GM12878 (cell line): ENCODE data around the gene RBMS3. TPM values are rescaled to one million over a fixed set of nuclear protein-coding genes. Genes with fewer than 3 reads are reported as not detected.
A peak's percentile ranks its signal among the peaks of the same experiment; 100 is the strongest.

Experiments used
- ATAC-seq: fragments of 200-7000 bp; cut with Tn5 transposase; 3 replicates; pipeline ENCODE4 v1.9.1; 2020; ENCODE audit warnings: mild to moderate bottlenecking, moderate library complexity
- BruUV-seq: library from RNA; stranded (reverse); fragments of 400-500 nt; replicated peaks from 2 replicates; lab custom pipeline; 2021; lab: Mats Ljungman, UMichigan
- CTCF ChIA-PET: fragments of 300-600 bp; sonication (Branson Sonifier 250); formaldehyde crosslinking; extraction: SDS; loops from one replicate; lab custom pipeline; 2021; ENCODE audit warnings: inconsistent platforms; lab: Yijun Ruan, JAX
- POLR2A ChIA-PET: fragments of 350-600 bp; formaldehyde crosslinking; extraction: SDS; loops from one replicate; lab custom pipeline; 2021; ENCODE audit warnings: inconsistent platforms; lab: Charles Lee
- RAD21 ChIA-PET: fragments of 300-600 bp; sonication (Branson Sonifier 250); formaldehyde crosslinking; loops from one replicate; lab custom pipeline; 2023; ENCODE audit warnings: antibody characterized with exemption; ENCODE audit not compliant: unreplicated experiment; lab: Charles Lee
- SMC1A ChIA-PET: fragments of 300-600 bp; sonication (Branson Sonifier 250); formaldehyde crosslinking; loops from one replicate; lab custom pipeline; 2023; ENCODE audit not compliant: unreplicated experiment, uncharacterized antibody; lab: Charles Lee
- DNase-seq: peaks from one replicate; pipeline ENCODE4 v3.0.0-alpha.2; 2011; ENCODE audit warnings: low read depth, low spot score
- FAIRE-seq: peaks from 3 replicates; lab custom pipeline; 2011; peaks lifted over from hg19 to GRCh38; lab: Jason Lieb, UNC
- H2AFZ ChIP-seq: 2 replicates; pipeline ENCODE4 v1.6.0; 2011; ENCODE audit warnings: low read depth, low read length, control low read depth; ENCODE audit not compliant: control insufficient read depth
- H3K27ac ChIP-seq: 2 replicates; pipeline ENCODE4 v1.5.1; 2011; ENCODE audit warnings: control low read depth; ENCODE audit not compliant: control insufficient read depth, insufficient read depth
- H3K27me3 ChIP-seq, 2 experiments: replicated peaks in 1 of 2; 2 replicates each; pipeline versions ENCODE4 v1.6.0 to v1.6.1; 2011; ENCODE audit warnings: low read length in 1 of 2; ENCODE audit not compliant: control insufficient read depth in 2 of 2, insufficient read depth in 2 of 2
- H3K36me3 ChIP-seq, 2 experiments: 2 replicates each; pipeline ENCODE4 v1.5.1; 2011; ENCODE audit warnings: low read length in 1 of 2; ENCODE audit not compliant: control insufficient read depth in 2 of 2, insufficient read depth in 2 of 2
- H3K4me1 ChIP-seq: 2 replicates; pipeline ENCODE4 v1.6.1; 2011; ENCODE audit warnings: mild to moderate bottlenecking, low read length, moderate library complexity, mixed read lengths; ENCODE audit not compliant: control insufficient read depth, insufficient read depth
- H3K4me2 ChIP-seq: 2 replicates; pipeline ENCODE4 v1.6.0; 2011; ENCODE audit warnings: control low read depth; ENCODE audit not compliant: control insufficient read depth, insufficient read depth
- H3K4me3 ChIP-seq: fragments of 200-600 bp; sonication (generic); 2 replicates; pipeline ENCODE4 v1.5.1; 2016
- H3K79me2 ChIP-seq: 2 replicates; pipeline ENCODE4 v1.6.0; 2011; ENCODE audit warnings: low read length; ENCODE audit not compliant: control insufficient read depth, insufficient read depth
- H3K9ac ChIP-seq: 2 replicates; pipeline ENCODE4 v1.8.0; 2011; ENCODE audit warnings: low read length, control low read depth, mixed read lengths; ENCODE audit not compliant: control insufficient read depth, insufficient read depth
- H3K9me3 ChIP-seq: replicated peaks from 3 replicates; pipeline ENCODE4 v1.5.1; 2011; ENCODE audit warnings: mild to moderate bottlenecking, low read length; ENCODE audit not compliant: control insufficient read depth, insufficient read depth
- H4K20me1 ChIP-seq: 2 replicates; pipeline ENCODE4 v1.6.0; 2011; ENCODE audit not compliant: control insufficient read depth, insufficient read depth
- BACH1 ChIP-seq: fragments of 450-650 bp; IDR thresholded peaks from 2 replicates; pipeline ENCODE4 v1.6.1; 2017; ENCODE audit warnings: mild to moderate bottlenecking, borderline replicate concordance
- CREB1 ChIP-seq: IDR thresholded peaks from 2 replicates; pipeline ENCODE4 v1.6.1; 2012; ENCODE audit warnings: low read depth, mild to moderate bottlenecking, inconsistent platforms
- EZH2 ChIP-seq: IDR thresholded peaks from 2 replicates; pipeline ENCODE4 v1.6.1; 2012; ENCODE audit warnings: low read depth, mild to moderate bottlenecking, control low read depth, inconsistent platforms, low read length, borderline replicate concordance; ENCODE audit not compliant: control insufficient read depth
- GATAD2B ChIP-seq: fragments of 450-650 bp; conservative IDR thresholded peaks from 2 replicates; pipeline ENCODE4 v1.6.1; 2017; ENCODE audit warnings: low read depth, mild to moderate bottlenecking, moderate library complexity
- HDAC6 ChIP-seq: fragments of 200-600 bp; sonication (generic); IDR thresholded peaks from one replicate; pipeline ENCODE4 v1.8.0; 2017; ENCODE audit warnings: antibody characterized with exemption; ENCODE audit not compliant: unreplicated experiment
- JUNB ChIP-seq: IDR thresholded peaks from 2 replicates; pipeline ENCODE4 v1.6.1; 2016; ENCODE audit warnings: antibody characterized with exemption, mild to moderate bottlenecking
- JUND ChIP-seq: IDR thresholded peaks from 2 replicates; pipeline ENCODE4 v1.6.1; 2012; ENCODE audit warnings: low read depth, mild to moderate bottlenecking, low read length, improper control_type of control experiment, moderate library complexity
- KDM1A ChIP-seq: fragments of 200-600 bp; sonication (generic); IDR thresholded peaks from 2 replicates; pipeline ENCODE4 v1.6.1; 2016; ENCODE audit warnings: borderline replicate concordance
- NFXL1 ChIP-seq: fragments of 450-650 bp; IDR thresholded peaks from 2 replicates; pipeline ENCODE4 v1.6.1; 2017; ENCODE audit warnings: antibody characterized with exemption, mild to moderate bottlenecking, borderline replicate concordance
- NFYB ChIP-seq: IDR thresholded peaks from 2 replicates; pipeline ENCODE4 v1.6.1; 2011; ENCODE audit warnings: low read depth, mild to moderate bottlenecking, low read length, improper control_type of control experiment, moderate library complexity; ENCODE audit not compliant: insufficient read depth
- POLR2AphosphoS2 ChIP-seq: IDR thresholded peaks from 2 replicates; pipeline ENCODE4 v1.6.1; 2011; ENCODE audit warnings: low read depth, mild to moderate bottlenecking, low read length, improper control_type of control experiment, moderate library complexity
- STAT1 ChIP-seq: fragments of 450-650 bp; conservative IDR thresholded peaks from 2 replicates; pipeline ENCODE4 v1.6.1; 2014; ENCODE audit warnings: antibody characterized with exemption, mild to moderate bottlenecking
- TAF1 ChIP-seq: IDR thresholded peaks from 2 replicates; pipeline ENCODE4 v1.6.1; 2011; ENCODE audit warnings: mild to moderate bottlenecking, low read depth, low read length, borderline replicate concordance
- WRNIP1 ChIP-seq: IDR thresholded peaks from 2 replicates; pipeline ENCODE4 v1.6.1; 2011; ENCODE audit warnings: low read depth, low read length, improper control_type of control experiment, borderline replicate concordance
- YBX1 ChIP-seq: fragments of 450-650 bp; IDR thresholded peaks from 2 replicates; pipeline ENCODE4 v1.6.1; 2016; ENCODE audit warnings: antibody characterized with exemption
- ZNF274 ChIP-seq: IDR thresholded peaks from one replicate; pipeline ENCODE4 v1.8.0; 2011; ENCODE audit not compliant: insufficient read length, insufficient read depth
- WGBS: methylation state at CpG from one replicate; pipeline ENCODE4 v1.1.6; 2016; ENCODE audit warnings: low lambda C conversion rate; ENCODE audit not compliant: insufficient replicate concordance, insufficient coverage; ENCODE audit errors: missing lambda C conversion rate; 5-methylcytosine and 5-hydroxymethylcytosine counted together
- in situ Hi-C: fragments of 300-500 bp; cut with MboI; formaldehyde crosslinking; loops from 9 replicates; pipeline ENCODE4 v1.14.3; 2018; ENCODE audit warnings: mixed read lengths
- intact Hi-C: fragments of 100-400 bp; cut with micrococcal nuclease; formaldehyde crosslinking; loops from one replicate; pipeline ENCODE4 v1.14.2; 2022; ENCODE audit not compliant: unreplicated experiment
- polyA plus RNA-seq, 11 experiments: library from polyadenylated mRNA; depleted of rRNA in 4 of 11; unstranded in 6 of 11; stranded (reverse) in 5 of 11; fragments of >200 nt; fragmentation: Nextera tagmentation in 4 of 11; fragmentation: Illumina TruSeq in 1 of 11; extraction: Ambion mirVana in 4 of 11; extraction: Trizol in 1 of 11; gene quantifications; 1 replicate in 1 of 11; 2 replicates in 10 of 11; pipeline versions ENCODE4 v1.2.1 to v1.2.3, GENCODE V29; 2011 to 2016; ENCODE audit warnings: inconsistent platforms in 2 of 11, missing spikeins in 2 of 11, low read depth in 1 of 11
- total RNA-seq, 4 experiments: library from RNA; depleted of rRNA in 3 of 4; stranded (reverse); fragments of >200 nt in 3 of 4; fragmentation: Illumina TruSeq in 1 of 4; extraction: Trizol in 1 of 4; gene quantifications; 2 replicates each; pipeline versions ENCODE4 v1.2.1 to v1.2.3, GENCODE V29; 2013 to 2021
- TF ChIP-seq, protein P1 (sequence below): IDR thresholded peaks from 2 replicates; pipeline ENCODE4 v1.6.1; 2012; ENCODE audit warnings: low read length, inconsistent platforms
- TF ChIP-seq, protein P2 (sequence below): fragments of 450-650 bp; IDR thresholded peaks from 2 replicates; pipeline ENCODE4 v1.6.1; 2017; ENCODE audit warnings: low read depth, mild to moderate bottlenecking, moderate library complexity

Gene RBMS3
- total and polyA plus RNA-seq, 10 of the 15 experiments (the other 5 are each of a cell fraction or from before 2014, with no cell fraction given) = 0.79 to 4.7 (median 3.1) TPM

DNA sequence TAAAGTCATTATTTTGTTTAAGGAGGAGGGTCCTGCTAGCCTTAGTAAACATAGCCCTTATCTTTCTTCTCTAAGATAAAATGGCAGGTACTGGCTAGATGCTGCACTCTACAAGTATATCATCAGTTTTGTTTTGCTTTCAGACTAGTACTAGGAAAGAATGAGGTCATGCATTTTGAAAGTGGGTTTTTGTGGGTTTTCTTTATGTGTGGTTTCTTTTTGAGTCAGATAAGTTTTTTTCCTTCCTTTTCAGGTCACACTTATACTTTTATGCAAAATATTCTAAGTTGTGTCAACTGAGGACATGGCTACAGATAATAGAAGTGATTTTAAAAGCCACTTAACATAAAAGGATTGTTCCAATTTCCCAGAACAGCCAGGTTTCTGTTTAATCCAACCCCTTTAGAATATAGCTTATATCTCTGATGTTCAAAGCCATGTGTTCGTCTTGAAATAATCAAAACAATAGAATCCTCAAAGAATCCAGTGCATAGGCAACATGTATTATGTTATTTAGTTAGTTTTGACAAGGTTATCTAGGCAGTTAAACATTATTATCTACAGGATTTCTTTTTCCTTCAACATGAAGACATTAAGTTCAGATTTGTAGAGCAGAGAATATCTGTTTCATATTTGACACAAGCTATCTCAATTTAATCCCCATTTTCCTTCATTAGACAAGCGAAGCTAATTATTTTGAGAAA, 406.2 kb downstream of the RBMS3 start (continued):
- TF ChIP-seq YBX1 = no peak
- no peak for TF ChIP-seq POLR2AphosphoS2
- TF ChIP-seq, protein P1, sequence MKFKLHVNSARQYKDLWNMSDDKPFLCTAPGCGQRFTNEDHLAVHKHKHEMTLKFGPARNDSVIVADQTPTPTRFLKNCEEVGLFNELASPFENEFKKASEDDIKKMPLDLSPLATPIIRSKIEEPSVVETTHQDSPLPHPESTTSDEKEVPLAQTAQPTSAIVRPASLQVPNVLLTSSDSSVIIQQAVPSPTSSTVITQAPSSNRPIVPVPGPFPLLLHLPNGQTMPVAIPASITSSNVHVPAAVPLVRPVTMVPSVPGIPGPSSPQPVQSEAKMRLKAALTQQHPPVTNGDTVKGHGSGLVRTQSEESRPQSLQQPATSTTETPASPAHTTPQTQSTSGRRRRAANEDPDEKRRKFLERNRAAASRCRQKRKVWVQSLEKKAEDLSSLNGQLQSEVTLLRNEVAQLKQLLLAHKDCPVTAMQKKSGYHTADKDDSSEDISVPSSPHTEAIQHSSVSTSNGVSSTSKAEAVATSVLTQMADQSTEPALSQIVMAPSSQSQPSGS = peak; percentile 98
- no peak for TF ChIP-seq EZH2
- TF ChIP-seq JUND = peak; percentile 83
- no peak for TF ChIP-seq GATAD2B
- no peak for TF ChIP-seq NFXL1
- TF ChIP-seq BACH1 = peak; percentile 60; the same call in 1 of the 2 replicates
- TF ChIP-seq STAT1 = no peak

- no peaks in the 10 kb centered on the region for H3K79me2 ChIP-seq
- in situ Hi-C loops (no loop called here), intact Hi-C loops (no loop called here)
- POLR2A ChIA-PET = no interaction called here
- no peaks in the 10 kb centered on the region for H4K20me1 ChIP-seq
- FAIRE-seq (no peak), DNase-seq (no peak), ATAC-seq (no peak)
- BruUV-seq = no TSS peak
- WGBS = 68% methylated on average over 2 of the region's 2 CpGs
- H3K4me2 ChIP-seq = no peak overlapping the region
- no peaks in the 10 kb centered on the region; the same call in 2 of the 3 replicates for H3K9me3 ChIP-seq
- H2AFZ ChIP-seq = no peak overlapping the region
- CTCF ChIA-PET = no interaction called here
- H3K9ac ChIP-seq = no peak overlapping the region
- no peak overlapping the region for H3K4me3 ChIP-seq
- SMC1A ChIA-PET = no interaction called here
- RAD21 ChIA-PET = no interaction called here
- no peaks in the 10 kb centered on the region for H3K27me3 ChIP-seq
- H3K36me3 ChIP-seq = no peaks in the 10 kb centered on the region
- no peak overlapping the region for H3K27ac ChIP-seq
- H3K4me1 ChIP-seq = peaks cover 5% of the 10 kb centered on the region
- no peak for TF ChIP-seq CREB1
- no peak for TF ChIP-seq ZNF274
- no peak for TF ChIP-seq TAF1
- TF ChIP-seq, protein P2, sequence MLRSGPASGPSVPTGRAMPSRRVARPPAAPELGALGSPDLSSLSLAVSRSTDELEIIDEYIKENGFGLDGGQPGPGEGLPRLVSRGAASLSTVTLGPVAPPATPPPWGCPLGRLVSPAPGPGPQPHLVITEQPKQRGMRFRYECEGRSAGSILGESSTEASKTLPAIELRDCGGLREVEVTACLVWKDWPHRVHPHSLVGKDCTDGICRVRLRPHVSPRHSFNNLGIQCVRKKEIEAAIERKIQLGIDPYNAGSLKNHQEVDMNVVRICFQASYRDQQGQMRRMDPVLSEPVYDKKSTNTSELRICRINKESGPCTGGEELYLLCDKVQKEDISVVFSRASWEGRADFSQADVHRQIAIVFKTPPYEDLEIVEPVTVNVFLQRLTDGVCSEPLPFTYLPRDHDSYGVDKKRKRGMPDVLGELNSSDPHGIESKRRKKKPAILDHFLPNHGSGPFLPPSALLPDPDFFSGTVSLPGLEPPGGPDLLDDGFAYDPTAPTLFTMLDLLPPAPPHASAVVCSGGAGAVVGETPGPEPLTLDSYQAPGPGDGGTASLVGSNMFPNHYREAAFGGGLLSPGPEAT = no peak
- no peak for TF ChIP-seq JUNB
- TF ChIP-seq WRNIP1 = no peak
- TF ChIP-seq NFYB = no peak
- TF ChIP-seq KDM1A = no peak
- no peak for TF ChIP-seq HDAC6
These were observed 409.9 kb downstream of the RBMS3 start for GRCh38 chr3:29690686-29691353.
